NT2/D1 (cell line): Measurements from ENCODE around the gene DPM3.

Experiments used
- SUZ12 ChIP-seq: IDR thresholded peaks from 2 replicates; pipeline ENCODE4 v1.6.1; 2011; ENCODE audit not compliant: insufficient read length, insufficient read depth; ENCODE audit errors: extremely low read depth
- YY1 ChIP-seq: IDR thresholded peaks from 2 replicates; pipeline ENCODE4 v1.6.1; 2011; ENCODE audit not compliant: insufficient read length, insufficient read depth

- TF ChIP-seq YY1 (no peak), SUZ12 (no peak)
Observed at GRCh38 chr1:155093911-155094621, 46.3 kb downstream of the DPM3 start.
